WTC11 (cell line): ENCODE measurements around the gene AKAP13. TPM values are rescaled to one million over a fixed set of nuclear protein-coding genes. Genes with fewer than 3 reads are reported as not detected.

Experiments
- ATAC-seq: fragments of 200-7000 bp; cut with Tn5 transposase; 2 replicates; pipeline ENCODE4 v1.10.0; 2021; ENCODE audit warnings: mild to moderate bottlenecking, moderate library complexity
- CTCF ChIA-PET: fragments of 300-600 bp; sonication (Branson Sonifier 250); formaldehyde crosslinking; loops from one replicate; lab custom pipeline; 2021; ENCODE audit warnings: antibody characterized with exemption; lab: Charles Lee
- POLR2A ChIA-PET: fragments of 350-600 bp; sonication (Branson Sonifier 250); formaldehyde crosslinking; loops from one replicate; lab custom pipeline; 2021; ENCODE audit warnings: antibody characterized with exemption; lab: Charles Lee
- DNase-seq: peaks from one replicate; pipeline ENCODE4 v3.0.0; 2021; ENCODE audit warnings: low spot score
- H3K27ac Mint-ChIP-seq: 2 replicates; pipeline ENCODE4 v1.8.0; 2021; ENCODE audit warnings: mixed read lengths
- H3K27me3 Mint-ChIP-seq: 2 replicates; pipeline ENCODE4 v1.8.0; 2021; ENCODE audit warnings: low read depth, mild to moderate bottlenecking, moderate library complexity, mixed read lengths
- H3K36me3 Mint-ChIP-seq: 2 replicates; pipeline ENCODE4 v1.8.0; 2021; ENCODE audit warnings: mixed read lengths
- H3K4me1 Mint-ChIP-seq: 2 replicates; pipeline ENCODE4 v1.8.0; 2022; ENCODE audit warnings: mixed read lengths
- H3K4me3 Mint-ChIP-seq: 2 replicates; pipeline ENCODE4 v1.8.0; 2021; ENCODE audit warnings: mild to moderate bottlenecking, moderate library complexity, mixed read lengths
- H3K9me3 Mint-ChIP-seq: 2 replicates; pipeline ENCODE4 v1.8.0; 2021; ENCODE audit warnings: mixed read lengths
- AR ChIP-seq: fragments of 250-450 bp; sonication (Bioruptor Pico); IDR thresholded peaks from 2 replicates; pipeline ENCODE4 v1.9.0; 2021; ENCODE audit warnings: mild to moderate bottlenecking
- EMX1 ChIP-seq: fragments of 250-450 bp; sonication (Bioruptor Pico); IDR thresholded peaks from 2 replicates; pipeline ENCODE4 v1.8.0; 2021; ENCODE audit warnings: mild to moderate bottlenecking
- ERG ChIP-seq: fragments of 250-450 bp; sonication (Bioruptor Pico); IDR thresholded peaks from 2 replicates; pipeline ENCODE4 v1.8.0; 2021; ENCODE audit warnings: mild to moderate bottlenecking
- FOXP1 ChIP-seq: sonication (generic); formaldehyde crosslinking; IDR thresholded peaks from 2 replicates; pipeline ENCODE4 v1.8.0; 2022; ENCODE audit warnings: missing genetic modification reagents, mild to moderate bottlenecking, moderate library complexity, borderline replicate concordance
- GRHL2 ChIP-seq: fragments of 250-450 bp; sonication (Bioruptor Pico); IDR thresholded peaks from 2 replicates; pipeline ENCODE4 v1.8.0; 2022; ENCODE audit warnings: mild to moderate bottlenecking, moderate library complexity; ENCODE audit not compliant: insufficient replicate concordance, severe bottlenecking
- HMGA2 ChIP-seq: fragments of 250-450 bp; sonication (Bioruptor Pico); IDR thresholded peaks from 2 replicates; pipeline ENCODE4 v1.4.0; 2021; ENCODE audit warnings: mild to moderate bottlenecking, moderate library complexity
- KAT7 ChIP-seq: sonication (generic); formaldehyde crosslinking; IDR thresholded peaks from 2 replicates; pipeline ENCODE4 v1.8.1; 2023; ENCODE audit warnings: missing genetic modification reagents, mild to moderate bottlenecking, borderline replicate concordance
- MYBL2 ChIP-seq: sonication (generic); formaldehyde crosslinking; IDR thresholded peaks from 2 replicates; pipeline ENCODE4 v1.8.1; 2023; ENCODE audit warnings: mild to moderate bottlenecking, moderate library complexity, missing genetic modification reagents
- NR1H2 ChIP-seq: sonication (generic); formaldehyde crosslinking; IDR thresholded peaks from 2 replicates; pipeline ENCODE4 v1.9.0; 2021; ENCODE audit warnings: mild to moderate bottlenecking, moderate library complexity, missing genetic modification reagents
- NR3C1 ChIP-seq: sonication (generic); formaldehyde crosslinking; conservative IDR thresholded peaks from 2 replicates; pipeline ENCODE4 v1.8.1; 2023; ENCODE audit warnings: low read depth, mild to moderate bottlenecking, missing genetic modification reagents
- TEAD1 ChIP-seq: sonication (generic); formaldehyde crosslinking; IDR thresholded peaks from 2 replicates; pipeline ENCODE4 v1.8.0; 2022; ENCODE audit warnings: mild to moderate bottlenecking, missing genetic modification reagents
- ZNF219 ChIP-seq: sonication (generic); formaldehyde crosslinking; IDR thresholded peaks from 2 replicates; pipeline ENCODE4 v1.8.0; 2023; ENCODE audit warnings: missing genetic modification reagents, mild to moderate bottlenecking, borderline replicate concordance
- ZNF396 ChIP-seq: fragments of 250-450 bp; sonication (Bioruptor Pico); IDR thresholded peaks from 2 replicates; pipeline ENCODE4 v1.8.0; 2021; ENCODE audit warnings: mild to moderate bottlenecking, moderate library complexity, borderline replicate concordance
- ZNF671 ChIP-seq: fragments of 250-450 bp; sonication (Bioruptor Pico); IDR thresholded peaks from 2 replicates; pipeline ENCODE4 v1.8.0; 2021; ENCODE audit warnings: mild to moderate bottlenecking
- total RNA-seq: library from RNA; stranded (reverse); gene quantifications from 3 replicates; pipeline ENCODE4 v1.2.3, GENCODE V29; 2021
- TF ChIP-seq, protein P1 (sequence below): sonication (generic); formaldehyde crosslinking; IDR thresholded peaks from 2 replicates; pipeline ENCODE4 v1.8.1; 2022; ENCODE audit warnings: missing genetic modification reagents, borderline replicate concordance
- TF ChIP-seq, protein P2 (sequence below): sonication (generic); formaldehyde crosslinking; IDR thresholded peaks from 2 replicates; pipeline ENCODE4 v1.8.1; 2023; ENCODE audit warnings: mild to moderate bottlenecking, missing genetic modification reagents
- TF ChIP-seq, protein P3 (sequence below): sonication (generic); formaldehyde crosslinking; IDR thresholded peaks from 2 replicates; pipeline ENCODE4 v1.8.1; 2022; ENCODE audit warnings: mild to moderate bottlenecking, missing genetic modification reagents, moderate library complexity, borderline replicate concordance
- TF ChIP-seq, protein P4 (sequence below): sonication (generic); formaldehyde crosslinking; IDR thresholded peaks from 2 replicates; pipeline ENCODE4 v1.8.1; 2023; ENCODE audit warnings: mild to moderate bottlenecking, missing genetic modification reagents, moderate library complexity

The AKAP13 gene
- total RNA-seq, 1 experiment from 2014 or later = 50.3 TPM

DNA sequence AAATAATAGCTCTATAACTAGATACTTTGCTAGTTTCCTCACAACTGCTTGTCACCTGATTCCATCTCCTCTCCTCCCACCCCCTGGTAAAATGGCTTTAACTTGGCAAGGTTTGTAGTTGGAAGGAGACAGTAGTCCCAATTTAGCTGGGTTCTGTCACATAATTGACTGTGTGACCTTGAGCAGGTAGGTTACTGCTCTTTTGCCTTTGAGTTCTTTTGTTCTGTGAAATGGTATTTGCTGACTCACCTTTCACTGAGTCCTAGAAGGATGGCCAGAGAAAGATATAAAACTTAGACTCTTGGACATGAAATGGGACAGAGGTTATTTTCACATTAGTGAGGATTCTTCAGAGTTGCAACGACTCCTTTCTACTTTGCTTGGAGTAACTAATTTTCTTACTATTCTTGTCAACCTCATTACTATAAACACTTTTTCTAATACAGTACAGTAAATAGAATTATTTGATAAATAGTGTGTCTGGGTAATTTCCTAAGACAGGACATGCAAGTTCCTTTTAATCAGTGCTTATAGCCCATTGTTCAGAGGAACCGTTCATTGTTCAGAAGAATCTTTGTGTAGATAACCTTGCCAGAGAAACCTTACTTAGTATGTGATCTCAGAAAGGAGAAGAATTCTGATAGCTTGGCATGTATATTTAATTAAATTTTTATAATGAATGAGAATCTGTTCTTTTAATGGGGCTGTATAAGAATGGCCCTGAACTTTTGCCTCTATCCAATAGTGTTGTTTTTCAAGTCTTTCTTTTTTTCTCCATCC is 14.3 kb downstream of the AKAP13 start (continued):
- TF ChIP-seq AR (CRISPR knock-in tag) (no peak), EMX1 (no peak), NR3C1 (CRISPR knock-in tag) (no peak), FOXP1 (no peak), ERG (no peak), GRHL2 (CRISPR knock-in tag) (no peak), MYBL2 (CRISPR knock-in tag) (no peak)
- TF ChIP-seq, protein P1, sequence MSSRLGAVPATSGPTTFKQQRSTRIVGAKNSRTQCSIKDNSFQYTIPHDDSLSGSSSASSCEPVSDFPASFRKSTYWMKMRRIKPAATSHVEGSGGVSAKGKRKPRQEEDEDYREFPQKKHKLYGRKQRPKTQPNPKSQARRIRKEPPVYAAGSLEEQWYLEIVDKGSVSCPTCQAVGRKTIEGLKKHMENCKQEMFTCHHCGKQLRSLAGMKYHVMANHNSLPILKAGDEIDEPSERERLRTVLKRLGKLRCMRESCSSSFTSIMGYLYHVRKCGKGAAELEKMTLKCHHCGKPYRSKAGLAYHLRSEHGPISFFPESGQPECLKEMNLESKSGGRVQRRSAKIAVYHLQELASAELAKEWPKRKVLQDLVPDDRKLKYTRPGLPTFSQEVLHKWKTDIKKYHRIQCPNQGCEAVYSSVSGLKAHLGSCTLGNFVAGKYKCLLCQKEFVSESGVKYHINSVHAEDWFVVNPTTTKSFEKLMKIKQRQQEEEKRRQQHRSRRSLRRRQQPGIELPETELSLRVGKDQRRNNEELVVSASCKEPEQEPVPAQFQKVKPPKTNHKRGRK (CRISPR knock-in tag) = no peak
- TF ChIP-seq, protein P2, sequence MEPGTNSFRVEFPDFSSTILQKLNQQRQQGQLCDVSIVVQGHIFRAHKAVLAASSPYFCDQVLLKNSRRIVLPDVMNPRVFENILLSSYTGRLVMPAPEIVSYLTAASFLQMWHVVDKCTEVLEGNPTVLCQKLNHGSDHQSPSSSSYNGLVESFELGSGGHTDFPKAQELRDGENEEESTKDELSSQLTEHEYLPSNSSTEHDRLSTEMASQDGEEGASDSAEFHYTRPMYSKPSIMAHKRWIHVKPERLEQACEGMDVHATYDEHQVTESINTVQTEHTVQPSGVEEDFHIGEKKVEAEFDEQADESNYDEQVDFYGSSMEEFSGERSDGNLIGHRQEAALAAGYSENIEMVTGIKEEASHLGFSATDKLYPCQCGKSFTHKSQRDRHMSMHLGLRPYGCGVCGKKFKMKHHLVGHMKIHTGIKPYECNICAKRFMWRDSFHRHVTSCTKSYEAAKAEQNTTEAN (CRISPR knock-in tag) = no peak
- TF ChIP-seq, all 79 proteins: peak for 0

- ChIA-PET POLR2A (no interaction called here), CTCF (no interaction called here)
- Mint-ChIP-seq H3K9me3 (no peaks in the 10 kb centered on the region), H3K27ac (no peak overlapping the region), H3K27me3 (no peaks in the 10 kb centered on the region), H3K4me1 (peaks cover 34% of the 10 kb centered on the region), H3K4me3 (no peak overlapping the region), H3K36me3 (no peaks in the 10 kb centered on the region)
- DNase-seq (no peak), ATAC-seq (no peak)
- no peak for TF ChIP-seq FOXP1
- TF ChIP-seq HMGA2 (CRISPR knock-in tag) = no peak
- no peak for TF ChIP-seq ZNF396 (CRISPR knock-in tag)
- no peak for TF ChIP-seq ZNF671 (CRISPR knock-in tag)
- TF ChIP-seq ZNF219 (CRISPR knock-in tag) = no peak
- TF ChIP-seq, protein P3, sequence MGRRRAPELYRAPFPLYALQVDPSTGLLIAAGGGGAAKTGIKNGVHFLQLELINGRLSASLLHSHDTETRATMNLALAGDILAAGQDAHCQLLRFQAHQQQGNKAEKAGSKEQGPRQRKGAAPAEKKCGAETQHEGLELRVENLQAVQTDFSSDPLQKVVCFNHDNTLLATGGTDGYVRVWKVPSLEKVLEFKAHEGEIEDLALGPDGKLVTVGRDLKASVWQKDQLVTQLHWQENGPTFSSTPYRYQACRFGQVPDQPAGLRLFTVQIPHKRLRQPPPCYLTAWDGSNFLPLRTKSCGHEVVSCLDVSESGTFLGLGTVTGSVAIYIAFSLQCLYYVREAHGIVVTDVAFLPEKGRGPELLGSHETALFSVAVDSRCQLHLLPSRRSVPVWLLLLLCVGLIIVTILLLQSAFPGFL = no peak
- no peak for TF ChIP-seq MYBL2 (CRISPR knock-in tag)
- no peak for TF ChIP-seq NR1H2
- TF ChIP-seq, protein P4, sequence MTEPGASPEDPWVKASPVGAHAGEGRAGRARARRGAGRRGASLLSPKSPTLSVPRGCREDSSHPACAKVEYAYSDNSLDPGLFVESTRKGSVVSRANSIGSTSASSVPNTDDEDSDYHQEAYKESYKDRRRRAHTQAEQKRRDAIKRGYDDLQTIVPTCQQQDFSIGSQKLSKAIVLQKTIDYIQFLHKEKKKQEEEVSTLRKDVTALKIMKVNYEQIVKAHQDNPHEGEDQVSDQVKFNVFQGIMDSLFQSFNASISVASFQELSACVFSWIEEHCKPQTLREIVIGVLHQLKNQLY (CRISPR knock-in tag) = no peak
- TF ChIP-seq TEAD1 (CRISPR knock-in tag) = no peak
- TF ChIP-seq KAT7 = no peak
These were observed 16.2 kb downstream of the AKAP13 start for GRCh38 chr15:85396554-85396953.
